GM18909 (cell line): ENCODE results near the gene UNC45B.
"Not testable (repeated sequence)": the region's sequence is repeated elsewhere in the genome, so short reads cannot be mapped to it uniquely, and the experiment has no call there.

Source experiments
- ATAC-seq: cut with Tn5 transposase; IDR thresholded peaks from one replicate; pipeline ENCODE4 v1.9.1; 2021; ENCODE audit warnings: mild to moderate bottlenecking; ENCODE audit not compliant: unreplicated experiment, poor library complexity

The UNC45B gene

GRCh38 chr17:35135322-35135721 is 12.3 kb upstream of the UNC45B start:
- no peak for ATAC-seq

DNA sequence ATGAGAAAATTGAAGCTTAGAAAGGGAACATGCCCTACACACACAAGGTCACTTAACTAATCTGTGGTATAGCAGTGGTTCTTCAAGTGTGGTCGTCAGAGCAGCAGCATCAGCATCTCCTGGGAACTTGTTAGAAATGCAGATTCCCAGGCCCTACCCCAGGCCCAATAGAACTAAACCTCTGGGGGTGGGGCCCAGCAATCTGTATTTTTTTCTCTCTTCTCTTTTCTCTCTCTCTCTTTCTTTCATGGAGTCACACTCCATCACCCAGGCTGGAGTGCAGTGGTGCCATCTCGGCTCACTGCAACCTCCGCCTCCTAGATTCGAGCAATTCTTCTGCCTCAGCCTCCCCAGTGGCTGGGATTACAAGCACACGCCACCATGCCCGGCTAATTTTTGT is 9.4 kb upstream of the UNC45B start:
- no peak for ATAC-seq

GRCh38 chr17:35141681-35142466 is 5.7 kb upstream of the UNC45B start, which contains the start of gene NLE1:
Gene NLE1 (minus strand): TSS chr17:35142303. CDS start chr17:35142275, 28 bp downstream.
- ATAC-seq: peak; percentile 83

GRCh38 chr17:35142467-35142796 is 5.2 kb upstream of the UNC45B start:
- ATAC-seq: no peak

DNA sequence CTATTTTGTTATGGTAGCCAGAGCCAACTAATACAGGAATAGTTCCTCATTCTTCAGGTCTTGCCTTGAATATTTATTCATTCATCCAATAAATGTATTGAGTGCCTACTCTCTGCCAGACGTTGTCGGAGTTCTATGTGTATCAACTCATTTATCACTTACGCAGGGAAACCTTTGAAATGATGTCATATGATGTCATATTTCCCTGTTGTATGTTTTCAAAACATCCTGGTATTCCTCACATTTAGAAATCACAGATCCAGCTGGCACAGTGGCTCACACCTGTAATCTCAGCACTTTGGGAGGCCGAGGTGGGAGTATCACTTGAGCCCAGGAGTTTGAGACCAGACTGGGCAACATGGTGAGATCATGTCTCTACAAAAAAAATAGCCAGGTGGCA is 2.8 kb upstream of the UNC45B start:
- ATAC-seq: no peak

DNA sequence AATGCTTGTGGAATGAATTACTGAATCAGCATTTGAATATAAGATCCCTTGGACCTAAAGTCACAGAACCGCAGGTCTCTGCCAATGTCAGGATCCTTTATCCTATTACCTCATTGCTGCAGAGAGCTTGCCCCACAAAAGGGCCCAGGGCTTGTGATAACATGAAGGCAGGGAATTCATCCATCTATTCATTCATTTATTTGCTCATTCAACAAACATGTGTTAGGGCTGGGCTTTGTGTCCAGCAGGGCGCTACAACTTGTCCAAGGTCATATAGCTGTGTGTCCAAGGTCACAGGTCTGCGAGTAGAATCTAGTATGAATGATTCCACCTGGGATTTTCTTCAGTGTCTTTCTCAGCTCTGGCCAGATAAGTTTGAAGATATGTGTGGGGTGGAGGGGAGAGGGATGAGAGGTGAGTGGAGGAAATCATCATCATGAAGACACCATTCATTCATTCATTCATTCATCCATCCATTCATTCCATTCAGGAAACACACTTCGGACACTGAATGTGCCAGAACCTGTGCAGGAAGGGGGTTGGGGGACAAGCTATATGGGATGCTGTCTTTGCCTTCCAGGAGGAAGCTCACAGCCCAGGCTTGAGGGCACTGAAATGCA is 1.3 kb upstream of the UNC45B start:
- no peak for ATAC-seq

DNA sequence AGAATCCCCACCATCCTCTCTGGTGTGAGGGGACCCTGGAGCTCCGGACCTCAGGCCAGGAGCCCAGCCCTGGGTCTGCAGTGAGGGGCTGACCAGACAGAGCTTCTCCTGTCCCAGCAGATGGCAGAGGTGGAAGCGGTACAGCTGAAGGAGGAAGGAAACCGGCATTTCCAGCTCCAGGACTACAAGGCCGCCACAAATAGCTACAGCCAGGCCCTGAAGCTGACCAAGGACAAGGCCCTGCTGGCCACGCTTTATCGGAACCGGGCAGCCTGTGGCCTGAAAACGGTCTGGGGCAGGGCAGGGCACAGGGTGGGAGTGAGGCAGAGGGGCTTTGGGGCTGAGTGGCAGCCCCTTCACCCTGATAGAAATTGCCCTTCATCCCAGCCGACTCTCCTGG is 527 bp downstream of the UNC45B start:
- ATAC-seq: no peak

- no peak for ATAC-seq
Observed at GRCh38 chr17:35149941-35150340, 2.3 kb downstream of the UNC45B start.

GRCh38 chr17:35151080-35151479 is 3.5 kb downstream of the UNC45B start:
- not testable (repeated sequence) for ATAC-seq

DNA sequence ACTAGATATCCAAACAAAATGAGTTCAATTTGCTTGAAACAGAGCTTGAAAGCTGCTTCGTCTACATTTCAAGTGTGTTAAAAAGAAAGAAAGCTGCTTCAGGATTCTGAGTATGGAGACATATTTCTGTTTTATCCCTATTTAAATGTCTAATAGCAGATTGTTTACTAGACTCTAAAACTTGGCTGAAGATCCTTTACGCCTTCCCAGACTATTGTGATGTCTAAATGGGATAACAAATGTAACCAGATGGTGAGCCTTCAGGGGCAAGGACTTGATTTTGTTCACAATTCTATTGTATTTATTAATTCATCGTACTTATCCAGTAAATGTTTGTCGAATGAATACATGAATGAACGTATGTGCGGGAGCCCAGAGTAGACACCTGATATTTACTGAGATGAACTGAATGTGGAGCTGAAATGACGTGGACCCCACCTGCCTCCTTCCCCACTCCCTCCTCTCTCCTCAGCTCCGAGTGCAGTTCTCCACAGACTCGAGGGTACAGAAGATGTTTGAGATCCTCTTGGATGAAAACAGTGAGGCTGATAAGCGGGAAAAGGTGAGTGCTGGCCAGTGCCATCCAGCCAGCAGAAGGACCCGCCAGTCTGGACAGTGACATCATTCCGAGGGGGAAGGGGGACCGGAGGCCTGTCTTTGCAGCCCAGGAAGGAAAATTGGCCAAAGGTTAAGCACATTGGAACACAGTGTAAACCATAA is 5.0 kb downstream of the UNC45B start:
- ATAC-seq: no peak

DNA sequence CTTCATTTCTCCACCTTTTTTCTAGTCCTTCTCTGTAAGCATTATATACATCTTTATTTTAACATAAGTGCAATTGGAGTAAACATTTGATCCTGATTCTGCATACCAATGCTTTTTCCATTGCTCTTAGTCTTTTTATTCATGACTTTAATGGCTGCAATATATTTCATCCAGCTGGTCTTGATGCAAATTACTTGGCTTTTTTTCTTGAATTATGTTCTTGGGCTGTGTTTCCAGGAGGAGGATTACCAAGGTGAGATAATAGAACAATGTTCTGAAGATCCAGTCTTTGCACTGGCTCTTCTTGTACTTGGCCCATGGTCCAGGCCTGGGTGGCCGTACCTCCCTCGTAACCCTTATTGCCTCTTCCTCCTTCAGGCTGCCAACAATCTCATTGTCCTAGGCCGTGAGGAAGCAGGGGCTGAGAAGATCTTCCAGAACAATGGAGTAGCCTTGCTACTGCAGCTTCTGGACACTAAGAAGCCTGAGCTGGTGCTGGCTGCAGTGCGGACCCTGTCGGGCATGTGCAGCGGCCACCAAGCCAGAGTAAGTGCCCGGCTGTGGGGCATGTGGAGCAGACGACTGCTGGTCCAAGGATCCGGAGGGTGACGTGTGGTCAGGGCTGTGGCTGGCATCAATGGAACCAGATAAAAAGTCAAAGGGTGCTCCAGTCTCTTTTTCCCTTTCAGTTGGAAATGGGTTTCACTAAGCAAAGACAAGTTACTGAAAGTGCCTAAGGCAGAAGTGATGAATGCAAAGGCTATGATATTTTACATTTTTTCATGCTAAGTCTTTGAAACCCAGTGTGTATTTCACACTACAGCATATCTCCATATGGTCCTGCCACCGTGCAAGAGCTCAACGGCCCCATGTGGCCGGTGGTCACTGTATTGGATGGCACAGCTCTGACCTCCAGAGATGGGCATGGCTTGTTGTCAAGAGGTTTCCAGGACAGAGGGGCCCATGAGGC is 6.9 kb downstream of the UNC45B start:
- ATAC-seq: no peak

- ATAC-seq: no peak
Observed at GRCh38 chr17:35155246-35155645, 7.6 kb downstream of the UNC45B start.

GRCh38 chr17:35159940-35160339 is 12.3 kb downstream of the UNC45B start:
- no peak for ATAC-seq

GRCh38 chr17:35160354-35161201 is 13.0 kb downstream of the UNC45B start:
- no peak for ATAC-seq

- no peak for ATAC-seq
Observed at GRCh38 chr17:35161281-35161761, 13.7 kb downstream of the UNC45B start.

GRCh38 chr17:35162755-35163154 is 15.1 kb downstream of the UNC45B start:
- no peak for ATAC-seq

- ATAC-seq: no peak
Observed at GRCh38 chr17:35163886-35164285, 16.3 kb downstream of the UNC45B start.

DNA sequence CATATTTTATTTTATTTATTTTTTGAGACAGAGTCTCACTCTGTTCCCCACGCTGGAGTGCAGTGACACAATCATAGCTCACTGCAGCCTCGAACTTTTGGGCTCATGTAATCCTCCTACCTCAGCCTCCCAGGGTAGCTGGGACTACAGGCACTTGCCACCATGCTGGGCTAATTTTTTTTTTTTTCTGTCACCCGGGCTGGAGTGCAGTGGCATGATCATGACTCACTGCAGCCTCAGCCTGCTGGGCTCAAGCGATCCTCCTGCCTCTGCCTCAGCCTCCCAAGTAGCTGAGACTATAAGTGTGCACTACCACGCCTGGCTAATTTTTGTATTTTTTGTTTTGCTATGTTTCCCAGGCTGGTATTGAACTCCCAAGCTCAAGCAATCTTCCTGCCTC is 17.1 kb downstream of the UNC45B start:
- ATAC-seq: no peak

- no peak for ATAC-seq
Observed at GRCh38 chr17:35166526-35166925, 18.9 kb downstream of the UNC45B start.
